ENCODE results near the gene MARK1. TPM values are rescaled to one million over a fixed set of nuclear protein-coding genes. Genes with fewer than 3 reads are reported as not detected.
A peak's percentile ranks its signal among the peaks of the same experiment; 100 is the strongest.

MARK1 gene
- total RNA-seq, 1 donor from 2014 or later, result 2.4 TPM

- peak within 1 kb of the TSS; percentile 84 for H3K4me3 ChIP-seq
- H3K4me1 ChIP-seq, result peaks cover 7% of the 10 kb centered on the region
- no peaks in the 10 kb centered on the region for H3K9me3 ChIP-seq
- intact Hi-C loops (cut with DNase I), result no loop called here
- no peaks in the 10 kb centered on the region for H3K36me3 ChIP-seq
- ATAC-seq, result peak; percentile 99
- DNase-seq, result peak; percentile 83
- no peaks in the 10 kb centered on the region for H3K27me3 ChIP-seq (ENCODE audit: low read depth)
- peak within 1 kb of the TSS; percentile 79 for H3K27ac ChIP-seq
- peak; percentile 98 for TF ChIP-seq CTCF (IDR thresholded peaks at IDR 0.05)
These were observed 162.5 kb downstream of the MARK1 start, which contains the start of gene C1orf115 for GRCh38 chr1:220690140-220691052. Gene C1orf115, plus strand, starts transcription at chr1:220690363. Its CDS starts 40 bp downstream, at chr1:220690403.

GRCh38 chr1:220691053-220691684 lies 163.2 kb downstream of the MARK1 start:
- Histone ChIP-seq H3K27ac (peak overlapping the region; percentile 79), H3K27me3 (ENCODE audit: low read depth) (no peaks in the 10 kb centered on the region), H3K36me3 (no peaks in the 10 kb centered on the region), H3K4me1 (peaks cover 7% of the 10 kb centered on the region), H3K4me3 (peak overlapping the region; percentile 84), H3K9me3 (no peaks in the 10 kb centered on the region)
- no peak for DNase-seq
- no peak for ATAC-seq
- no peak for TF ChIP-seq CTCF (IDR thresholded peaks at IDR 0.05)
- intact Hi-C loops (cut with DNase I), result no loop called here

GRCh38 chr1:220692436-220693228 lies 164.7 kb downstream of the MARK1 start:
- Histone ChIP-seq H3K36me3 (peaks cover 10% of the 10 kb centered on the region), H3K4me3 (no peak overlapping the region), H3K27ac (no peak overlapping the region), H3K9me3 (no peaks in the 10 kb centered on the region), H3K4me1 (peaks cover 7% of the 10 kb centered on the region), H3K27me3 (ENCODE audit: low read depth) (no peaks in the 10 kb centered on the region)
- no peak for ATAC-seq
- TF ChIP-seq CTCF (IDR thresholded peaks at IDR 0.05), result no peak
- no peak for DNase-seq
- intact Hi-C loops (cut with DNase I), result no loop called here

GRCh38 chr1:220694866-220695382 lies 167.0 kb downstream of the MARK1 start:
- DNase-seq (no peak), ATAC-seq (no peak)
- intact Hi-C loops (cut with DNase I), result no loop called here
- no peaks in the 10 kb centered on the region for H3K9me3 ChIP-seq
- no peak for TF ChIP-seq CTCF (IDR thresholded peaks at IDR 0.05)
- H3K4me3 ChIP-seq, result no peak overlapping the region
- peaks cover 14% of the 10 kb centered on the region for H3K36me3 ChIP-seq
- H3K4me1 ChIP-seq, result peaks cover 2% of the 10 kb centered on the region
- H3K27me3 ChIP-seq (ENCODE audit: low read depth), result no peaks in the 10 kb centered on the region
- no peak overlapping the region for H3K27ac ChIP-seq

GRCh38 chr1:220695426-220695825 lies 167.5 kb downstream of the MARK1 start:
- Histone ChIP-seq H3K27me3 (ENCODE audit: low read depth) (no peaks in the 10 kb centered on the region), H3K9me3 (no peaks in the 10 kb centered on the region), H3K27ac (no peak overlapping the region), H3K4me1 (no peaks in the 10 kb centered on the region), H3K36me3 (peaks cover 14% of the 10 kb centered on the region), H3K4me3 (no peak overlapping the region)
- intact Hi-C loops (cut with DNase I), result no loop called here
- TF ChIP-seq CTCF (IDR thresholded peaks at IDR 0.05), result no peak
- DNase-seq, result no peak
- ATAC-seq, result no peak
